Measurements from ENCODE around the gene MID1. TPM values are rescaled to one million over a fixed set of nuclear protein-coding genes. Genes with fewer than 3 reads are reported as not detected.

Gene MID1
- total RNA-seq, 1 donor from 2014 or later: 32.5 TPM

GRCh38 chrX:10538831-10539230 lies 81.6 kb downstream of the MID1 start:
- no peaks in the 10 kb centered on the region for H3K36me3 Mint-ChIP-seq (ENCODE audit: insufficient read depth)
- no peaks in the 10 kb centered on the region for H3K27me3 Mint-ChIP-seq
- peaks cover 9% of the 10 kb centered on the region for H3K4me1 Mint-ChIP-seq (ENCODE audit: low read depth)
- peaks cover 10% of the 10 kb centered on the region for H3K9me3 Mint-ChIP-seq (ENCODE audit: low read depth)
- no peak overlapping the region for H3K4me3 Mint-ChIP-seq (ENCODE audit: low read depth)
- DNase-seq (ENCODE audit: low spot score, unreplicated experiment): no peak
- no peak for TF ChIP-seq CTCF (IDR thresholded peaks at IDR 0.05; ENCODE audit: unreplicated experiment)
- H3K27ac Mint-ChIP-seq: no peak overlapping the region

- H3K27ac Mint-ChIP-seq: no peak overlapping the region
- no peak for DNase-seq (ENCODE audit: low spot score, unreplicated experiment)
These were observed 83.1 kb downstream of the MID1 start for GRCh38 chrX:10537308-10537707.

GRCh38 chrX:10536744-10537143 lies 83.6 kb downstream of the MID1 start:
- Mint-ChIP-seq H3K9me3 (ENCODE audit: low read depth) (peaks cover 10% of the 10 kb centered on the region), H3K36me3 (ENCODE audit: insufficient read depth) (no peaks in the 10 kb centered on the region), H3K27ac (no peak overlapping the region), H3K4me1 (ENCODE audit: low read depth) (peaks cover 9% of the 10 kb centered on the region), H3K4me3 (ENCODE audit: low read depth) (no peak overlapping the region), H3K27me3 (no peaks in the 10 kb centered on the region)
- no peak for DNase-seq (ENCODE audit: low spot score, unreplicated experiment)
- TF ChIP-seq CTCF (IDR thresholded peaks at IDR 0.05; ENCODE audit: unreplicated experiment): no peak

More at GRCh38 chrX:10537308-10537707, 83.1 kb downstream of the MID1 start:
- Mint-ChIP-seq H3K4me3 (ENCODE audit: low read depth) (no peak overlapping the region), H3K9me3 (ENCODE audit: low read depth) (peaks cover 10% of the 10 kb centered on the region), H3K27me3 (no peaks in the 10 kb centered on the region), H3K4me1 (ENCODE audit: low read depth) (peaks cover 9% of the 10 kb centered on the region), H3K36me3 (ENCODE audit: insufficient read depth) (no peaks in the 10 kb centered on the region)
- no peak for TF ChIP-seq CTCF (IDR thresholded peaks at IDR 0.05; ENCODE audit: unreplicated experiment)

GRCh38 chrX:10534611-10535010 lies 85.8 kb downstream of the MID1 start:
- H3K27me3 Mint-ChIP-seq: no peaks in the 10 kb centered on the region
- H3K27ac Mint-ChIP-seq: no peak overlapping the region
- H3K36me3 Mint-ChIP-seq (ENCODE audit: insufficient read depth): no peaks in the 10 kb centered on the region
- peaks cover 10% of the 10 kb centered on the region for H3K9me3 Mint-ChIP-seq (ENCODE audit: low read depth)
- no peak overlapping the region for H3K4me3 Mint-ChIP-seq (ENCODE audit: low read depth)
- TF ChIP-seq CTCF (IDR thresholded peaks at IDR 0.05; ENCODE audit: unreplicated experiment): no peak
- DNase-seq (ENCODE audit: low spot score, unreplicated experiment): no peak
- peaks cover 9% of the 10 kb centered on the region for H3K4me1 Mint-ChIP-seq (ENCODE audit: low read depth)

GRCh38 chrX:10533696-10534365 lies 86.6 kb downstream of the MID1 start:
- H3K36me3 Mint-ChIP-seq (ENCODE audit: insufficient read depth): no peaks in the 10 kb centered on the region
- no peak for TF ChIP-seq CTCF (IDR thresholded peaks at IDR 0.05; ENCODE audit: unreplicated experiment)
- H3K4me3 Mint-ChIP-seq (ENCODE audit: low read depth): no peak overlapping the region
- peaks cover 9% of the 10 kb centered on the region for H3K4me1 Mint-ChIP-seq (ENCODE audit: low read depth)
- no peaks in the 10 kb centered on the region for H3K27me3 Mint-ChIP-seq
- peaks cover 12% of the 10 kb centered on the region for H3K9me3 Mint-ChIP-seq (ENCODE audit: low read depth)
- no peak for DNase-seq (ENCODE audit: low spot score, unreplicated experiment)
- H3K27ac Mint-ChIP-seq: no peak overlapping the region
